HEK293T (cell line): ENCODE data around the gene SYCE1L.

ENCODE experiments used
- CTCF ChIA-PET: fragments of 350-600 bp; formaldehyde crosslinking; extraction: SDS; loops from one replicate; lab custom pipeline; 2021; ENCODE audit warnings: antibody characterized with exemption, inconsistent platforms; lab: Yijun Ruan, JAX
- POLR2A ChIA-PET: fragments of 350-600 bp; formaldehyde crosslinking; extraction: SDS; loops from one replicate; lab custom pipeline; 2020; ENCODE audit warnings: antibody characterized with exemption, inconsistent platforms; lab: Yijun Ruan, JAX
- DNase-seq: peaks from one replicate; pipeline ENCODE4 v3.0.0; 2012; ENCODE audit warnings: mixed read lengths; ENCODE audit errors: extremely low spot score
- ARNT ChIP-seq: fragments of 450-650 bp; IDR thresholded peaks from 2 replicates; pipeline ENCODE4 v1.6.1; 2017; ENCODE audit warnings: mild to moderate bottlenecking
- BHLHE40 ChIP-seq: fragments of 450-650 bp; IDR thresholded peaks from 2 replicates; pipeline ENCODE4 v1.6.1; 2016; ENCODE audit warnings: mild to moderate bottlenecking, moderate library complexity, borderline replicate concordance
- CTBP1 ChIP-seq: fragments of 450-650 bp; IDR thresholded peaks from 2 replicates; pipeline ENCODE4 v1.6.1; 2016; ENCODE audit warnings: borderline replicate concordance
- ELF4 ChIP-seq: fragments of 450-650 bp; IDR thresholded peaks from 2 replicates; pipeline ENCODE4 v1.6.1; 2017; ENCODE audit warnings: antibody characterized with exemption
- FOXA1 ChIP-seq: fragments of 450-650 bp; IDR thresholded peaks from 2 replicates; pipeline ENCODE4 v1.6.1; 2016; ENCODE audit warnings: mild to moderate bottlenecking
- FOXK2 ChIP-seq: fragments of 450-650 bp; IDR thresholded peaks from 2 replicates; pipeline ENCODE4 v1.6.1; 2016; ENCODE audit warnings: mild to moderate bottlenecking
- FOXM1 ChIP-seq: fragments of 450-650 bp; IDR thresholded peaks from 2 replicates; pipeline ENCODE4 v1.6.1; 2017; ENCODE audit warnings: mild to moderate bottlenecking, borderline replicate concordance
- HDGF ChIP-seq: fragments of 450-650 bp; IDR thresholded peaks from 2 replicates; pipeline ENCODE4 v1.6.1; 2017; ENCODE audit warnings: antibody characterized with exemption, borderline replicate concordance
- L3MBTL2 ChIP-seq: fragments of 450-650 bp; conservative IDR thresholded peaks from 2 replicates; pipeline ENCODE4 v1.6.1; 2016; ENCODE audit warnings: mild to moderate bottlenecking
- LEF1 ChIP-seq: fragments of 450-650 bp; IDR thresholded peaks from 2 replicates; pipeline ENCODE4 v1.6.1; 2017; ENCODE audit warnings: mild to moderate bottlenecking, borderline replicate concordance
- NFRKB ChIP-seq: fragments of 450-650 bp; IDR thresholded peaks from 2 replicates; pipeline ENCODE4 v1.6.1; 2016; ENCODE audit warnings: mild to moderate bottlenecking, moderate library complexity
- SP1 ChIP-seq: fragments of 450-650 bp; IDR thresholded peaks from 2 replicates; pipeline ENCODE4 v1.6.1; 2017
- SUZ12 ChIP-seq: fragments of 450-650 bp; IDR thresholded peaks from 2 replicates; pipeline ENCODE4 v1.6.1; 2016; ENCODE audit warnings: mild to moderate bottlenecking
- TARDBP ChIP-seq: fragments of 450-650 bp; IDR thresholded peaks from 2 replicates; pipeline ENCODE4 v1.6.1; 2016
- ZNF384 ChIP-seq: fragments of 450-650 bp; IDR thresholded peaks from 2 replicates; pipeline ENCODE4 v1.6.1; 2016
- TF ChIP-seq, protein P1 (sequence below): fragments of 450-650 bp; IDR thresholded peaks from 2 replicates; pipeline ENCODE4 v1.6.1; 2016

Gene SYCE1L

DNA sequence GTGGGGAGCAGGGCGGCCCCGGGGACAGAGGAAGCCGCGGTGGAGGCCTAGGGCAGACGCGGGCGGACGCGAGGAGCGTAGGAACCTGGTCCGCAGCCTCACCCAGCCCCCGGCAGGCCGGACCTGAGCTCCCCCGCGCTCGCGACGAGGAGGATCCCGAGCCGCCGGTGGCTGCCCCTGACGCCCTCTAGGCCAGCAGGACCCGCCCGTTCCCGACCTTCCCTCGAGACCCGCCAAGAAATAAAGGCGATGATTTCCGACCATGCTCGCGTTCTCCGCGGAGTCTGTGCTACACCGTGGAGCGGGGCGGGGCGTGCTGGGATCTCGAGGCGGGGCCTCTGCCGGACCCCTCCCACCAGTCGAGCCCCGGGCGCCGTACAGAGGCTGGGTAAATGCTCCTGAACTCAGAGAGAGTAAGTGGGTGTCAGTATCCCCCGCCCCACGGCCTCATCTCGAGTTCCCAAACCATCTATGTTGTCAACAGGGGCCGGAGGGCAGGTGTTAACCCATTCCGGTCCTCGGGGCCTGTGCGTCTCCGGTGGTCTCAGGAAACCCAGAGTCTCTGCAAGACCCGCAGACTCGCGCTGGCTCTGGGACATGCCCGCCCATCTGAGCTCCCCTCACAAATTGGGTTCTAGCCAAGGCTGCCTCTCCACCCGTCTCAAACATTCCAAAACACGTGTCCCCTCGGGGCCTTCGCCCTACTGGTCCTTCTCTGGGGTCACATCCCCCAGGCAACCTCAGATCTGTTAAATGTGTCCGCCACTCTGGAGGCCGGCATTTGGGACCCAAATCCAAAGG, 13.7 kb downstream of the SYCE1L start:
- ChIA-PET POLR2A (interaction anchor here (1.5 to 1.7 kb wide), 2 partner anchors 8 to 15 kb away, joined by 4 to 6 read pairs; no protein-coding TSS in a partner anchor), CTCF (interaction anchor here (1.1 kb wide), 1 partner anchor 11 kb away, joined by 3 read pairs; no protein-coding TSS in a partner anchor)
- DNase-seq: peak; percentile 69
- TF ChIP-seq HDGF: no peak
- TF ChIP-seq FOXK2: no peak
- TF ChIP-seq FOXM1: no peak
- no peak for TF ChIP-seq CTBP1
- no peak for TF ChIP-seq FOXA1
- TF ChIP-seq SP1: no peak
- TF ChIP-seq TARDBP: no peak

DNA sequence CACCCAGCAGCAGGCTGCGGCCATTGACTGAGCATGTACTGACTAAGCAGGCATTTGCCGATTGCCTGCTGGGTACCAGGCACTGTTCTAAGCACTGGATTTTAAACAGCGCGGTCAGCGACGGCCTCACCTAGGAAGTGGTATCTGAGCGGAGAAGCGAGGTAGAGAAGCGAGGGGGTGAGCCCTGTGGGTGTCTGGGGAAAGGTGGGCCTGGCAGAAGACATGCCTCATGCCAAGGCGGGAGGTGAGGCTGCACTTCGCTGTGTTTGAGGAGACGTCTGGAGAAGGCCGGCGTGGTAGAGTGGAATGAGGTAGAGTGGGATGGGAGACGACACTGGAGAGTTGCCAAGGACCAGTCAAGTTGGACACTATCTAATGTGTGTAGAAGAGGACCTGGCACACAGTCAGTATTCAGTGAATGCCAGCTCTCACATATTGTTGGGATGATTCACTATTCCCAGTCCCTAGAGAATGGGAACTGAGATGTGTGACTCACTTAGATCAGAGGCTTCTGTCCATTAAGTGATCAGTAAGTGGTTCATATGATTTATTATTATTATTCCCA, 14.4 kb downstream of the SYCE1L start:
- ChIA-PET CTCF (interaction anchor here (1.1 to 1.7 kb wide), 2 partner anchors 10 kb away, joined by 3 to 4 read pairs; no protein-coding TSS in a partner anchor), POLR2A (no interaction called here)
- DNase-seq: no peak
- TF ChIP-seq LEF1 (no peak), L3MBTL2 (no peak), HDGF (no peak), SP1 (no peak), BHLHE40 (no peak), NFRKB (no peak), ZNF384 (no peak)

DNA sequence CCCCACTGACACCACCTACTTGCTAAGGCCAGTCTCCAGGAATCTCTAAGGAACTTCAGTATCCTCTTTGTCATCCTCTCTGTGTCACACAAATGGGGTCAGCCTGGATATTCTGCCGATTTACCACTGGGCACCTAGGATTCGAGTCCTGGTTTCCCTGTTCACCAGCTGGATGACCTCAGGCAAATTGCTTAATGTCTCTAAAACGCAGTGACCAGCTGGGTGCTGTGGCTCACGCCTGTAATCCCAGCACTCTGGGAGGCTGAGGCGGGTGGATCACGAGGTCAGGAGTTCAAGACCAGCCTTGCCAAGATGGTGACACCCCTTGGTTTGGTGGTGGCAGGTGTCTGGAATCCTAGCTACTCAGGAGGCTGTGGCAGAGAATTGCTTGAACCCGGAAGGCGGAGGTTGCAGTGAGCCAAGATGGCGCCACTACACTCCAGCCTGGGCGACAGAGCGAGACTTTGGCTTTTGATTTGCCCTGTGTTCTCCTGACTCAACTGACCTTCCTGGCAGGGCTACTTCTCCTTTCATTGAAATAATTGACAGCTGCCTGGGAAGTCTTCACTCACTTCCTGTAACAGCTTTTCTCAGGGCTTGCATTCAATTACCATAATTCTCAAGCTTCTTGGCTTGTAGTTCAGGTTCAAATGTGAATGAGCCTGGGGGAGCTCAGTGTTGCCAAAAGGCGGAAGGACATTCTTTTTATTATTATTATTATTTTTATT, 15.4 kb downstream of the SYCE1L start:
- DNase-seq: no peak
- TF ChIP-seq LEF1: no peak
- no peak for TF ChIP-seq FOXM1
- no peak for TF ChIP-seq FOXK2
- TF ChIP-seq ZNF384: no peak
- no peak for TF ChIP-seq L3MBTL2
- TF ChIP-seq SUZ12: no peak
- TF ChIP-seq SP1: no peak
- no peak for TF ChIP-seq BHLHE40
- no peak for TF ChIP-seq FOXA1
- CTCF ChIA-PET: interaction anchor here (0.8 to 1.7 kb wide), 2 partner anchors 9 to 15 kb away, joined by 3 to 4 read pairs; no protein-coding TSS in a partner anchor
- POLR2A ChIA-PET: no interaction called here

DNA sequence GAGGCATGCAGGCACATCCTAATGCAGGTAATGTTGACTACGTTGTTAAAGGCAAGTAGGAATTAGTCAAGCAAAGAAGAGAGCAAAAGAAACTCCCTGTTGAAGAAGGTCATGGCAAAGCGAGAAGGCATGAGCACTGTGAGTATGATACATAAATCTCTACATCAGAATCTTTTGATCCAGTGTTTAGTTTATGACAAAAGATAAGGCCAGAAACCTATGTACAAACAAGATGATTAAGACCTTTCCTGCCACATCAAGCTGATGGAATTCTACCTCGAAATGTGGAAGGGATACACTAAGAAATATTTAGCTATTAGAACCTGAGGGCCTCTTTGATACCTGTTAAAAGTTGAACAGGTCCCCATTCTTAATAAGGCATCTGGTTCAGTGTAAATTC, 20.2 kb downstream of the SYCE1L start:
- TF ChIP-seq L3MBTL2 (no peak), FOXK2 (no peak), ARNT (no peak), LEF1 (no peak), NFRKB (no peak), CTBP1 (no peak)
- ChIA-PET CTCF (interaction anchor here (0.6 kb wide), 1 partner anchor 1571 kb away, joined by 4 read pairs; no protein-coding TSS in a partner anchor), POLR2A (no interaction called here)
- no peak for DNase-seq

DNA sequence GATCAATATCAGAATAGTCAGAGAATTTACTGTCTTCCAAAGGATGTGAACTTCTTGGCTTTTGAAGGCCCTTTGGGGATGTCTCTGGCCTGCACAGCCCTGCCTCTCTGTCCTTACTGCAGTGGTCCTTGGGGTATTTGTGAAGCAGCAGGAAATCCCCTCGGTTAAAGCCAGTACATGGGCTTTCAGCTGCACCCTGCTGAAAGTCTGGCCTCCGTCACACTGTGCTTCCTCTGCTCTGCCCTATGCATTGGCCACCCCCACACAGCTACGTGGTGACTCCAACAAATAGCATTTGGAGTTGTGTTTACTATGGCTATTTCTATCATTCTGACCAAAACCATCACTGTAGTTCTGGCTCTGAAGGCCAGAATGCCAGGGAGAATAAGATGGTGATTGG, 21.2 kb downstream of the SYCE1L start:
- TF ChIP-seq FOXK2 (no peak), ELF4 (no peak), HDGF (no peak), ARNT (no peak), FOXA1 (no peak), SP1 (no peak)
- DNase-seq: no peak
- CTCF ChIA-PET: interaction anchor here (0.6 to 1.1 kb wide), 2 partner anchors 10 to 17 kb away, joined by 4 to 5 read pairs; no protein-coding TSS in a partner anchor
- POLR2A ChIA-PET: interaction anchor here (1.0 kb wide), 2 partner anchors 8 to 10 kb away, joined by 5 to 6 read pairs; no protein-coding TSS in a partner anchor

DNA sequence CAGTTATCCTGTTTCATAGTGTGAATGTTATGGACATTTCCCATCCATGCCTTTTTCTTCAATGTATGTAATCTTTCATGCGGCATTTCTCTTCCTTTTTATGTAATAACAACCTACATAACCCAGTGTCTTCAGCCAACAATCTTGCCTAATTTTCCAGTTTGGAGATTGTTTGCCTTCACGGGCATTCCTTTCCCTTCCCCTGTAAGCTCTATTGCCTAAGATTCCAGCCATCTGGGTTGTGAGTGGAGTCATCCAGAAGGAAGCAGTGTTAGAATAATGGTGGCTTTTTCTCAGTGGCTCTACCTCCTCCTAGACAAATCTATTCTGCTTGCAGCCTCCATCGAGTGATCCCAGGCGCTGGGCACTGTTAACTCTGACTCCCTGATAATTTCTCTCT, 22.3 kb downstream of the SYCE1L start:
- CTCF ChIA-PET: interaction anchor here (1.1 kb wide), 1 partner anchor 11 kb away, joined by 4 read pairs; no protein-coding TSS in a partner anchor
- POLR2A ChIA-PET: interaction anchor here (1.0 kb wide), 2 partner anchors 9 kb away, joined by 5 to 6 read pairs; no protein-coding TSS in a partner anchor
- TF ChIP-seq TARDBP (no peak), FOXK2 (no peak), ARNT (no peak), SUZ12 (no peak), ELF4 (no peak), FOXM1 (no peak), LEF1 (no peak), BHLHE40 (no peak), HDGF (no peak), FOXA1 (no peak), NFRKB (no peak), CTBP1 (no peak), ZNF384 (no peak), L3MBTL2 (no peak), SP1 (no peak)
- TF ChIP-seq, protein P1, sequence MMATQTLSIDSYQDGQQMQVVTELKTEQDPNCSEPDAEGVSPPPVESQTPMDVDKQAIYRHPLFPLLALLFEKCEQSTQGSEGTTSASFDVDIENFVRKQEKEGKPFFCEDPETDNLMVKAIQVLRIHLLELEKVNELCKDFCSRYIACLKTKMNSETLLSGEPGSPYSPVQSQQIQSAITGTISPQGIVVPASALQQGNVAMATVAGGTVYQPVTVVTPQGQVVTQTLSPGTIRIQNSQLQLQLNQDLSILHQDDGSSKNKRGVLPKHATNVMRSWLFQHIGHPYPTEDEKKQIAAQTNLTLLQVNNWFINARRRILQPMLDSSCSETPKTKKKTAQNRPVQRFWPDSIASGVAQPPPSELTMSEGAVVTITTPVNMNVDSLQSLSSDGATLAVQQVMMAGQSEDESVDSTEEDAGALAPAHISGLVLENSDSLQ: no peak
- DNase-seq: no peak
